Heart right ventricle (tissue), 16 donors: Measurements from ENCODE around the gene ARHGAP23. TPM values are rescaled to one million over a fixed set of nuclear protein-coding genes. Genes with fewer than 3 reads are reported as not detected.

ENCODE experiments used
- ATAC-seq, 8 donors: fragments of 200-7000 bp; cut with Tn5 transposase; one replicate each; pipeline ENCODE4 v1.9.1; 2020; ENCODE audit warnings: mild to moderate bottlenecking in 8 of 8, moderate library complexity in 8 of 8, moderate number of reproducible peaks in 1 of 8
- DNase-seq, 2 donors: peaks; one replicate each; pipeline ENCODE4 v3.0.0-alpha.2; 2020
- H3K27ac ChIP-seq, 10 donors: fragments of 200-600 bp; sonication (generic) in 2 of 10; one replicate each; pipeline versions ENCODE4 v1.5.0 to v1.8.0; 2020 to 2022; ENCODE audit warnings: mild to moderate bottlenecking in 3 of 10
- H3K27me3 ChIP-seq, 7 donors: fragments of 200-600 bp; one replicate each; pipeline ENCODE4 v1.8.0; 2021 to 2022; ENCODE audit warnings: mild to moderate bottlenecking in 2 of 7
- H3K36me3 ChIP-seq, 9 donors: fragments of 200-600 bp; sonication (generic) in 1 of 9; one replicate each; pipeline versions ENCODE4 v1.5.0 to v1.8.0; 2020 to 2022; ENCODE audit warnings: mild to moderate bottlenecking in 2 of 9
- H3K4me1 ChIP-seq, 9 donors: fragments of 200-600 bp; sonication (generic) in 1 of 9; one replicate each; pipeline versions ENCODE4 v1.5.0 to v1.8.0; 2020 to 2022; ENCODE audit warnings: mild to moderate bottlenecking in 4 of 9
- H3K4me3 ChIP-seq, 10 donors: fragments of 200-600 bp; sonication (generic) in 2 of 10; one replicate each; pipeline versions ENCODE4 v1.5.0 to v1.8.0; 2020 to 2022; ENCODE audit warnings: mild to moderate bottlenecking in 7 of 10, moderate library complexity in 2 of 10
- H3K9me3 ChIP-seq, 11 donors: fragments of 200-600 bp in 10 of 11; sonication (generic) in 2 of 11; one replicate each; pipeline versions ENCODE4 v1.5.0 to v1.8.0; 2013 to 2022; ENCODE audit warnings: mild to moderate bottlenecking in 2 of 11, control low read depth in 1 of 11, moderate library complexity in 1 of 11
- WGBS, 2 donors: extraction: QIAGEN DNeasy Blood & Tissue Kit; methylation state at CpG; one replicate each; pipeline ENCODE4 v1.1.7; 2013; ENCODE audit warnings: inconsistent platforms in 1 of 2; 5-methylcytosine and 5-hydroxymethylcytosine counted together
- intact Hi-C, 10 donors: fragments of 100-400 bp; cut with DNase I; formaldehyde crosslinking; loops; one replicate each; pipeline versions ENCODE4 v1.11.1 to v1.14.2; 2022
- polyA plus RNA-seq, 2 donors: library from polyadenylated mRNA; stranded (reverse); fragments of 200-250 nt; gene quantifications; one replicate each; pipeline ENCODE4 v1.2.3, GENCODE V29; 2013
- total RNA-seq, 10 donors: library from RNA; stranded (reverse); fragmentation: NEBNext Ultra II Directional in 3 of 10; extraction: Animal tissue kit (Norgen Biotek cat#: 25700) in 3 of 10; gene quantifications; one replicate each; pipeline versions ENCODE4 v1.2.1 to v1.2.4, GENCODE V29; 2021 to 2023
- TF ChIP-seq, protein P1 (sequence below), 9 donors: fragments of 200-600 bp; sonication (generic) in 2 of 9; IDR thresholded peaks; one replicate each; pipeline versions ENCODE4 v1.5.0 to v1.8.0; 2021 to 2022; ENCODE audit warnings: antibody characterized with exemption in 9 of 9, mild to moderate bottlenecking in 5 of 9, moderate library complexity in 1 of 9
- donor health status: Arrhythmogenic right ventricular cardiomyopathy.
- donor health status: ischemic (EF 13 %, LVEDD 7.1; RV severe dilation, severe dysfunction).
- donor health status: healthy with polysubstance abuse.
- donor health status: DM: no; HTN: yes; CAD: no.
- donor health status: DM: no; HTN: no; CAD: no.
- donor health status: ischemic (EF 25% LVEDD 6.9; RV normal size, moderate dysfunction).
- donor health status: ischemic (EF 25% LVEDD 5.7; RV mildly dilated, moderate dysfunction).
- donor health status: healthy.
- donor health status: DM: yes; HTN: yes; CAD: no.
- donor health status: Ischemic cardiomyopathy.
- donor health status: ischemic (EF 35%, LVEDD 5.7; RV mildly dilated, moderate dysfunction).
- donor health status: nonischemic (EF 11% LVEDD 7.7; RV severe dilation, severe dysfunction).
- donor health status: DM: yes; HTN: yes; CAD: no.
- donor health status: PGD.
- donor health status: ischemic (EF 29% LVEDD 5.4; RV normal size, mild dysfunction).
- donor health status: nonischemic (EF 23%, LVEDD 6.1; RV moderate dilation, normal function).

ARHGAP23 gene
- total and polyA plus RNA-seq, 12 donors = 31.5 to 78.4 (median 63.1) TPM

DNA sequence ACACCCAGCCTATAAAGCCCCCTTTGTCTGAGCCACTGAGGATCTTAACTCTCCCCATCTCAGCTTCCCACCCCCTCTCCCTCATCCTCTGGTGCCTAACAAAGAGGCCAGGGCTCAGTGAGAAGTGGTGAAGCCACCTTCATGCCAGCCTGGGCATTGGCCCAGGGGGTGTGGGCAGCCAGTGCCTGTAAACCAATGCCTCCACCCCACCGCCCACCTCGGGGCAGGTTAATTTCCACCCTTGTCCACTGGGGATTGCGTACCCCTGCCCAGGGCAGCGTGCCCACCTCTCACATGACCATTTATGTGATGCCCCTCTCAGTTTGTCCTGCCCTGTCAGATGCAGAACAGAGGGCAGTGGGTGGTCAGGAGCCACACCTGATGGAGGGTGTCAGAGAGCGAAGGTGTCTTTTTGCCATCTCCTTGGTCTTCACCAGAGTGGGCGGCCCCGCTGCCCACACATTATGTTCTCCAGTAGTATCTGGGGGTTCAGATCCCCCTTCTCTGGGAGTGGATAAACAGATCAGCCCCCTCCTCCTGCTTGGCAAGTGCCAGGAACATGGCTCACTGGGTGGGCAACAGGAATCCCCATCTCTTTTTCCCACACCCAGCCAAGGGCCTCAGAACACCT, 10.1 kb upstream of the ARHGAP23 start:
- Histone ChIP-seq H3K4me1 (peaks cover 7 to 47% (median 30%) of the 10 kb centered on the region in 9 donors), H3K4me3 (no peak overlapping the region), H3K36me3 (no peaks in the 10 kb centered on the region), H3K9me3 (no peaks in the 10 kb centered on the region), H3K27me3 (peaks cover 0 to 64% (median 23%) of the 10 kb centered on the region in 7 donors), H3K27ac (no peak overlapping the region)
- intact Hi-C loops = loop anchor here in 2 of 10 donors (5.0 to 10.0 kb wide), 2 partner anchors 76 to 247 kb away; partner anchors contain the start of gene GPR179 (in 1 of the 2)
- no peak for DNase-seq
- ATAC-seq = no peak
- WGBS, 2 donors = 88 to 91% methylated on average over 7 of the region's 7 CpGs
- TF ChIP-seq, protein P1, sequence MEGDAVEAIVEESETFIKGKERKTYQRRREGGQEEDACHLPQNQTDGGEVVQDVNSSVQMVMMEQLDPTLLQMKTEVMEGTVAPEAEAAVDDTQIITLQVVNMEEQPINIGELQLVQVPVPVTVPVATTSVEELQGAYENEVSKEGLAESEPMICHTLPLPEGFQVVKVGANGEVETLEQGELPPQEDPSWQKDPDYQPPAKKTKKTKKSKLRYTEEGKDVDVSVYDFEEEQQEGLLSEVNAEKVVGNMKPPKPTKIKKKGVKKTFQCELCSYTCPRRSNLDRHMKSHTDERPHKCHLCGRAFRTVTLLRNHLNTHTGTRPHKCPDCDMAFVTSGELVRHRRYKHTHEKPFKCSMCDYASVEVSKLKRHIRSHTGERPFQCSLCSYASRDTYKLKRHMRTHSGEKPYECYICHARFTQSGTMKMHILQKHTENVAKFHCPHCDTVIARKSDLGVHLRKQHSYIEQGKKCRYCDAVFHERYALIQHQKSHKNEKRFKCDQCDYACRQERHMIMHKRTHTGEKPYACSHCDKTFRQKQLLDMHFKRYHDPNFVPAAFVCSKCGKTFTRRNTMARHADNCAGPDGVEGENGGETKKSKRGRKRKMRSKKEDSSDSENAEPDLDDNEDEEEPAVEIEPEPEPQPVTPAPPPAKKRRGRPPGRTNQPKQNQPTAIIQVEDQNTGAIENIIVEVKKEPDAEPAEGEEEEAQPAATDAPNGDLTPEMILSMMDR (IDR thresholded peaks at IDR 0.05) = no peak

DNA sequence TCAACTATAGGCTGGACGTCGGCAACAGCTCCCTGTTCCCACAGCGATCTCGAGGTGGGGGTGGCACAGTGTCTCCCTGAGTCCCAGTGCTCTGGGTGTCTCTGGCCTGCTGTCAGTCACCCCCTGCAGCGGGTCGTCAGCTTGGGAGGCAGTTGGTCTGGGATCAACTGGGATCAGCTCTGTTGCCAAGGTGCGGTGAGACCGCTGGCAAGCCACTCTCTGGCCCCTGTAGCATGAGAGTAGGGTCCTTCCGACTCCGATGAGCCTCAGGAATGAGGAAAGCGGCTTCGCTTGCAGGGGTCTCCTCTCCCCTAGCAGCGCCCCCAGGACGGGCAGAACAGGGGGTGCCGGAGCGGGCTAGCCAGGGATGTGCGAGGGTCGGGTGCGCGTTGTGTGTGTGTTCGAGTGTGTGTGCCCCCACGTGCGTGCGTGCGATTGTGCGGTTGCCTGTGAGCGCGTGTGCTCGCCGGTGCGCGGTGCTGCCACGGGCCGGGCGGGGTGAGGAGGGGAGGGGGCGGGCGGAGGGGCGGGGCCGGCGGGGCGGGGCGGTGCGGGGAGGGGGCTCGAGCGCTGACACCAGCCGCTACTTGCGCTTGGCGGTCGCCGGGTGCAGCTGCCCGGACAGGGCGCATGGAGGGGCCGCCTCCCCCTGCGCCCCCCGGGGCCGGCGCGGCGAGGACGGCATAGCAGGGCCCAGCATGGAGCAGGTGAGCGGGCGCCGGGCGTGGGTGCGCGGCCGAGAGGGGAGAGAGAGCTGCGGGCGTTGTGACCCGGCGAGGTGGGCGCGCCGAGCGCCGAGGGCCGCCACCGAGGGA, 9.4 kb upstream of the ARHGAP23 start:
- TF ChIP-seq, protein P1 (IDR thresholded peaks at IDR 0.05) = no peak
- DNase-seq = no peak
- Histone ChIP-seq H3K4me3 (peak overlapping the region in 8 of 10 donors; percentile 26 to 43 (median 36)), H3K9me3 (no peaks in the 10 kb centered on the region), H3K27ac (no peak overlapping the region), H3K27me3 (peaks cover 0 to 64% (median 23%) of the 10 kb centered on the region in 7 donors), H3K36me3 (no peaks in the 10 kb centered on the region), H3K4me1 (peaks cover 7 to 52% (median 32%) of the 10 kb centered on the region in 9 donors)
- ATAC-seq = no peak
- 3 to 5% methylated on average over 35 to 78 of the region's 78 CpGs for WGBS, 2 donors
- intact Hi-C loops = loop anchor here in 2 of 10 donors (5.0 to 10.0 kb wide), 2 partner anchors 77 to 246 kb away; partner anchors contain the start of gene GPR179 (in 1 of the 2)

DNA sequence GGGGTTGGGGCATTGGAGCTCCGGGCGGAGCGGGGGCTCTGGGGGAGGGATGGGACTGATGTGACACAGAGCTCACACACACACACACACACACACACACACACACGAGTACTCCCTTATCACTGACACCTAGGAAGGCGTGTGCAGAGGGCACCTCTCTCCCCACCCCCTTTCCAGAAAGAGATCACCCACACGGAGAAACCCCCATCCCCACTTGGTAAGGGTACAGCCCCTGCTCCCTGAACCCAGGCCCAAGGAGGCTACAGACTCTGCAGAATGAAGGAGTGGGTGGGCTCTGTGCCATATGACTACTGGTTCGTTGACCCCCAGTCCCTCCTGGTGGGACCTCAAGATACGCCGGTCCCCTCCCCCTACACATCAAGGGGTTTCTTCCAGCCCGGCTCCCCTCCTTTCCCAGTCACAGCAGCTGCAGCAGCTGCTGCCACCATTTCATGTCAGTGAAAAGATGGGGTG, 8.7 kb upstream of the ARHGAP23 start:
- Histone ChIP-seq H3K4me3 (peak overlapping the region in 8 of 10 donors; percentile 26 to 43 (median 36)), H3K36me3 (no peaks in the 10 kb centered on the region), H3K27ac (no peak overlapping the region), H3K4me1 (peaks cover 7 to 58% (median 38%) of the 10 kb centered on the region in 9 donors), H3K27me3 (peaks cover 0 to 64% (median 23%) of the 10 kb centered on the region in 7 donors), H3K9me3 (no peaks in the 10 kb centered on the region)
- 12 to 20% methylated on average over 8 to 10 of the region's 10 CpGs for WGBS, 2 donors
- no peak for ATAC-seq
- intact Hi-C loops = loop anchor here in 2 of 10 donors (5.0 to 10.0 kb wide), 2 partner anchors 77 to 245 kb away; partner anchors contain the start of gene GPR179 (in 1 of the 2)
- TF ChIP-seq, protein P1 (IDR thresholded peaks at IDR 0.05) = no peak
- no peak for DNase-seq

DNA sequence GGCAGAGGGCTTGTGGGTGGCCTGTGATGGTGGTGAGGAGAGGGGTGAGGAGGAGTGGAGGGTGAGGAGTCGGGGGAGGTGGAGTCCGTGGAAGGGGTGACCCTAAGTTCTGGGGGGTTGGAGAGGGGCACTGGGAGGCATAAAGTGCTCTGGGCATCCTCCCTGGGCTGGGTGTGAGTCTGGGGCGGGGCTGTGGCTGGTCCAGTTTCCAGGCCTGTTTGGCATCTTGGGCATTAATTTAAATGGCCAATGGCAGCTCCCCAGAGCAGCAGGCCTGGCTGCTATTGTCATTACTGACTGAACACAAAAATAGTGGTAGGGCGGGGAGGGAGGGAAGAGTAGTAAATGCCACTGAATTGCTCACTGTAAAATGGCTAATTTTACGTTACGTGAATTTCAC, 7.7 kb upstream of the ARHGAP23 start:
- no peaks in the 10 kb centered on the region for H3K36me3 ChIP-seq
- no peaks in the 10 kb centered on the region for H3K9me3 ChIP-seq
- H3K4me1 ChIP-seq = peaks cover 10 to 58% (median 41%) of the 10 kb centered on the region in 9 donors
- ATAC-seq (peak in 6 of 8 donors; percentile 6 to 57 (median 23)), DNase-seq (no peak)
- H3K4me3 ChIP-seq = no peak overlapping the region
- H3K27ac ChIP-seq = peak overlapping the region in 6 of 10 donors; percentile 15 to 90 (median 72)
- TF ChIP-seq, protein P1 (IDR thresholded peaks at IDR 0.05) = no peak
- 71 to 81% methylated on average over 6 of the region's 6 CpGs for WGBS, 2 donors
- H3K27me3 ChIP-seq = peaks cover 0 to 57% (median 23%) of the 10 kb centered on the region in 7 donors
- intact Hi-C loops = loop anchor here in 8 of 10 donors (5.0 to 10.0 kb wide), 6 partner anchors 62 to 247 kb away; no protein-coding TSS in a partner anchor
